Measurements from ENCODE around the gene TMC1. TPM values are rescaled to one million over a fixed set of nuclear protein-coding genes. Genes with fewer than 3 reads are reported as not detected.

Gene TMC1
- total RNA-seq, 1 experiment from 2014 or later, result 5.5 TPM

DNA sequence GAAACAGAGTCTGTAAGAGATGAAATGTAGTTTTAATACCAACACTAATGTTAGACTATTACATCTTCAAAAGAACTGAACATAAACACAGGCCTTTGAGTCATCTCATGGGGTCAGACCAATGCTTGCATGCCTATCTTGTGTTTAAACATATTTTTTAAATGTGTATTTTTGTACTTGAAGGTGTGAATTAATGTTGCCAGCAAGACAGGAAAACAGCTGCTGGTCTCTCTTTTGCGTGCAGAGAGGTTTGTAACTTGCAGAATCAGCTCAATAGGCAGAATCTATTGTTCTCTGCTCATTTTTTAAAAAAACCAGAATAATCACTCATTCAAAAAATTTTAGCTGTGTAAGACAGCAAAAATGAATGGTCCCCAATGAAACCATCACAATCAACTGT is 251.3 kb downstream of the TMC1 start:
- no peak for TF ChIP-seq EZH2 (IDR thresholded peaks at IDR 0.05; ENCODE audit: low read depth)
- TF ChIP-seq, protein P1, sequence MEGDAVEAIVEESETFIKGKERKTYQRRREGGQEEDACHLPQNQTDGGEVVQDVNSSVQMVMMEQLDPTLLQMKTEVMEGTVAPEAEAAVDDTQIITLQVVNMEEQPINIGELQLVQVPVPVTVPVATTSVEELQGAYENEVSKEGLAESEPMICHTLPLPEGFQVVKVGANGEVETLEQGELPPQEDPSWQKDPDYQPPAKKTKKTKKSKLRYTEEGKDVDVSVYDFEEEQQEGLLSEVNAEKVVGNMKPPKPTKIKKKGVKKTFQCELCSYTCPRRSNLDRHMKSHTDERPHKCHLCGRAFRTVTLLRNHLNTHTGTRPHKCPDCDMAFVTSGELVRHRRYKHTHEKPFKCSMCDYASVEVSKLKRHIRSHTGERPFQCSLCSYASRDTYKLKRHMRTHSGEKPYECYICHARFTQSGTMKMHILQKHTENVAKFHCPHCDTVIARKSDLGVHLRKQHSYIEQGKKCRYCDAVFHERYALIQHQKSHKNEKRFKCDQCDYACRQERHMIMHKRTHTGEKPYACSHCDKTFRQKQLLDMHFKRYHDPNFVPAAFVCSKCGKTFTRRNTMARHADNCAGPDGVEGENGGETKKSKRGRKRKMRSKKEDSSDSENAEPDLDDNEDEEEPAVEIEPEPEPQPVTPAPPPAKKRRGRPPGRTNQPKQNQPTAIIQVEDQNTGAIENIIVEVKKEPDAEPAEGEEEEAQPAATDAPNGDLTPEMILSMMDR (conservative IDR thresholded peaks at IDR 0.05), result no peak
- Histone ChIP-seq H3K27me3 (ENCODE audit: insufficient read depth, low read depth) (no peaks in the 10 kb centered on the region), H3K9me3 (ENCODE audit: insufficient read depth, low read depth) (peaks cover 5% of the 10 kb centered on the region; the same call in 1 of the 2 replicates), H3K9me2 (ENCODE audit: insufficient read depth) (no peaks in the 10 kb centered on the region), H2AFZ (no peak overlapping the region), H4K20me1 (ENCODE audit: insufficient read depth) (no peaks in the 10 kb centered on the region), H3K36me3 (ENCODE audit: low read depth) (no peaks in the 10 kb centered on the region), H3K4me3 (no peak overlapping the region), H3K79me2 (ENCODE audit: low read depth) (no peaks in the 10 kb centered on the region), H3K4me2 (no peak overlapping the region), H3F3A (ENCODE audit: insufficient read depth, low read depth) (no peaks in the 10 kb centered on the region), H3K4me1 (replicated peaks; ENCODE audit: insufficient read depth) (no peaks in the 10 kb centered on the region), H3K27ac (no peak overlapping the region)
- no peak for DNase-seq
- CTCF ChIA-PET, result no interaction called here
- no TSS peak for BruUV-seq (replicated peaks)
- POLR2A ChIA-PET (ENCODE audit: unreplicated experiment), result no interaction called here
- intact Hi-C loops (cut with micrococcal nuclease; ENCODE audit: unreplicated experiment), result no loop called here

GRCh38 chr9:72773570-72773969 is 252.2 kb downstream of the TMC1 start:
- Histone ChIP-seq H3F3A (ENCODE audit: insufficient read depth, low read depth) (no peaks in the 10 kb centered on the region), H3K9me2 (ENCODE audit: insufficient read depth) (no peaks in the 10 kb centered on the region), H3K4me3 (no peak overlapping the region), H3K4me1 (replicated peaks; ENCODE audit: insufficient read depth) (no peaks in the 10 kb centered on the region), H3K79me2 (ENCODE audit: low read depth) (no peaks in the 10 kb centered on the region), H3K4me2 (no peak overlapping the region), H3K27ac (no peak overlapping the region), H3K9me3 (ENCODE audit: insufficient read depth, low read depth) (peaks cover 5% of the 10 kb centered on the region; the same call in 1 of the 2 replicates), H2AFZ (no peak overlapping the region), H3K36me3 (ENCODE audit: low read depth) (no peaks in the 10 kb centered on the region), H3K27me3 (ENCODE audit: insufficient read depth, low read depth) (no peaks in the 10 kb centered on the region), H4K20me1 (ENCODE audit: insufficient read depth) (no peaks in the 10 kb centered on the region)
- no peak for DNase-seq
- BruUV-seq (replicated peaks), result no TSS peak
- intact Hi-C loops (cut with micrococcal nuclease; ENCODE audit: unreplicated experiment), result no loop called here
- CTCF ChIA-PET, result no interaction called here
- POLR2A ChIA-PET (ENCODE audit: unreplicated experiment), result no interaction called here
- TF ChIP-seq, protein P1 (conservative IDR thresholded peaks at IDR 0.05), result no peak
- TF ChIP-seq EZH2 (IDR thresholded peaks at IDR 0.05; ENCODE audit: low read depth), result no peak

- Histone ChIP-seq H3K4me2 (no peak overlapping the region), H3K27me3 (ENCODE audit: insufficient read depth, low read depth) (no peaks in the 10 kb centered on the region), H4K20me1 (ENCODE audit: insufficient read depth) (no peaks in the 10 kb centered on the region), H3K27ac (no peak overlapping the region), H3K4me1 (replicated peaks; ENCODE audit: insufficient read depth) (peaks cover 16% of the 10 kb centered on the region), H3K9me2 (ENCODE audit: insufficient read depth) (no peaks in the 10 kb centered on the region), H3K36me3 (ENCODE audit: low read depth) (no peaks in the 10 kb centered on the region), H3K4me3 (no peak overlapping the region), H3K79me2 (ENCODE audit: low read depth) (no peaks in the 10 kb centered on the region), H2AFZ (0 out of 2 replicates have a peak overlapping the region, but pooled peaks have one; percentile 41), H3F3A (ENCODE audit: insufficient read depth, low read depth) (no peaks in the 10 kb centered on the region), H3K9me3 (ENCODE audit: insufficient read depth, low read depth) (peaks cover 5% of the 10 kb centered on the region; the same call in 1 of the 2 replicates)
- ChIA-PET CTCF (no interaction called here), POLR2A (ENCODE audit: unreplicated experiment) (interaction anchor here (0.6 kb wide), 1 partner anchor 401 kb away, joined by 5 read pairs; no protein-coding TSS in a partner anchor)
- no peak for DNase-seq
- TF ChIP-seq EZH2 (IDR thresholded peaks at IDR 0.05; ENCODE audit: low read depth), result no peak
- TF ChIP-seq, protein P1 (conservative IDR thresholded peaks at IDR 0.05), result no peak
- intact Hi-C loops (cut with micrococcal nuclease; ENCODE audit: unreplicated experiment), result no loop called here
- BruUV-seq (replicated peaks), result no TSS peak
Observed at GRCh38 chr9:72775570-72775969, 254.2 kb downstream of the TMC1 start.

Measured in PC-9 (cell line).